Esophagus muscularis mucosa (tissue), 3 donors: ENCODE results near the gene IMMT.

Source experiments
- POLR2AphosphoS5 ChIP-seq, 2 donors: sonication (generic); formaldehyde crosslinking; IDR thresholded peaks; one replicate each; pipeline ENCODE4 v1.6.1; 2017; ENCODE audit warnings: antibody characterized with exemption in 2 of 2
- TF ChIP-seq, protein P1 (sequence below), 3 experiments: fragments of 200-600 bp in 2 of 3; fragments of 450-650 bp in 1 of 3; sonication (generic) in 2 of 3; IDR thresholded peaks; one replicate each; pipeline ENCODE4 v1.5.1; 2017 to 2019; ENCODE audit warnings: antibody characterized with exemption in 3 of 3, mild to moderate bottlenecking in 2 of 3, moderate library complexity in 1 of 3

DNA sequence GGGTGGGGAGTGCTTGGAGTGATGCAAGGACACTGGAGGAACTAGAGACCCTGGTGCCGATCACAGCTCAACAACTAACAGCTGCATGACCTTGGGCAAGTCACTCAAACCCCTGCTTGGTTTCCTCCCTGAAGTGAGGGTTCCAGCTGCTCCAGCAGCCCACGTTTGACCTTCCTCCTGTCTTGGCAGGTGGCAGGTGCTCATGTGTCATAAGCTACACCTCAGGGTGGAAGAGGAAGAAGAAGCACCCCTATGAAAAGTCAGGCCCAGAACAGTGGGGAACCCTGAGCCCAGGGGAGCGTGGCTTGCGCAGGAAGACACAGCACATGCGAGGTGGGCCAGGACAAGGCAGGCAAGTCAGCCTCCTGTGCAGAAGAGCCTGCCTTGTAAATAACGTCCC is 46.3 kb upstream of the IMMT start:
- TF ChIP-seq, protein P1, sequence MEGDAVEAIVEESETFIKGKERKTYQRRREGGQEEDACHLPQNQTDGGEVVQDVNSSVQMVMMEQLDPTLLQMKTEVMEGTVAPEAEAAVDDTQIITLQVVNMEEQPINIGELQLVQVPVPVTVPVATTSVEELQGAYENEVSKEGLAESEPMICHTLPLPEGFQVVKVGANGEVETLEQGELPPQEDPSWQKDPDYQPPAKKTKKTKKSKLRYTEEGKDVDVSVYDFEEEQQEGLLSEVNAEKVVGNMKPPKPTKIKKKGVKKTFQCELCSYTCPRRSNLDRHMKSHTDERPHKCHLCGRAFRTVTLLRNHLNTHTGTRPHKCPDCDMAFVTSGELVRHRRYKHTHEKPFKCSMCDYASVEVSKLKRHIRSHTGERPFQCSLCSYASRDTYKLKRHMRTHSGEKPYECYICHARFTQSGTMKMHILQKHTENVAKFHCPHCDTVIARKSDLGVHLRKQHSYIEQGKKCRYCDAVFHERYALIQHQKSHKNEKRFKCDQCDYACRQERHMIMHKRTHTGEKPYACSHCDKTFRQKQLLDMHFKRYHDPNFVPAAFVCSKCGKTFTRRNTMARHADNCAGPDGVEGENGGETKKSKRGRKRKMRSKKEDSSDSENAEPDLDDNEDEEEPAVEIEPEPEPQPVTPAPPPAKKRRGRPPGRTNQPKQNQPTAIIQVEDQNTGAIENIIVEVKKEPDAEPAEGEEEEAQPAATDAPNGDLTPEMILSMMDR (IDR thresholded peaks at IDR 0.05): no peak
- no peak for TF ChIP-seq POLR2AphosphoS5 (IDR thresholded peaks at IDR 0.05)
